Left colon (tissue), 2 donors: Measurements from ENCODE around the gene EME2. TPM values are rescaled to one million over a fixed set of nuclear protein-coding genes. Genes with fewer than 3 reads are reported as not detected.
A peak's percentile ranks its signal among the peaks of the same experiment; 100 is the strongest.

Experiments
- ATAC-seq: fragments of 200-7000 bp; cut with Tn5 transposase; one replicate; pipeline ENCODE4 v1.9.1; 2020; ENCODE audit warnings: mild to moderate bottlenecking, moderate library complexity
- DNase-seq, 2 donors: peaks; one replicate each; pipeline ENCODE4 v3.0.0-alpha.2; 2020
- intact Hi-C, 2 donors: fragments of 100-400 bp; cut with DNase I in 1 of 2; cut with micrococcal nuclease in 1 of 2; formaldehyde crosslinking; loops; one replicate each; pipeline versions ENCODE4 v1.11.2 to v1.14.0; 2022; cut with DNase I, micrococcal nuclease
- total RNA-seq, 2 donors: library from RNA; stranded (reverse); fragmentation: NEBNext Ultra II Directional; extraction: Animal tissue kit (Norgen Biotek cat#: 25700); gene quantifications; one replicate each; pipeline ENCODE4 v1.2.1, GENCODE V29; 2021
- donor health status: DM: no; HTN: no; CAD: no.
- donor health status: DM: yes; HTN: yes; CAD: no.

EME2 gene
- total RNA-seq, 2 donors from 2014 or later = 22.1 to 34.9 TPM

- intact Hi-C loops = no loop called here
- no peak for ATAC-seq
- no peak for DNase-seq
These were observed 29.0 kb upstream of the EME2 start for GRCh38 chr16:1743376-1744337.

DNA sequence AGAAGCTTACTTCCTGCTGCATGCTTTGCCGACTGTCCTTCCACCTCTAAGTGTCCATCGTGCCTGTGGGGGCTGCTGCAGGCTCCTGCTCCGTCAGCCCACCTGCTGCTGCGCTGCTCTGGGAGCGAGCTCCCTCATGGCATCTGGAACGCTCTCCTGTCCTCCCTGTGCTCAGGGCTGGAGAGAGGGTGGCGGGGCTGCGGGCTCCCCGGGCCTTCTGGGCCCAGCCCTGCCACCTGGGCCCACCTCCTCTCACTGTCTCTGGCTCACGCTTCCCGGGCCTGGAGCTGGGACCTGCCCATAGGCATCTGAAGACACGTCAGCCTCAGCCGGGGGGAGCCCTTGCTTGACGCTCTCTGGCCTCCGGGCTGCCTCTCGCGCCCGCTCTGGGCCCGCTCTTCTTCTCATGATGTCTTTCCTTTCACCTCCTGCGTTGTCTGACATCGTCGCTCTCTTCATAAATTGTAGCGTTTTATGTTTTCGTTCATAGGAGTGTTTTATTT lies 28.2 kb upstream of the EME2 start:
- no peak for DNase-seq
- ATAC-seq = no peak
- intact Hi-C loops = no loop called here

- intact Hi-C loops = no loop called here
- DNase-seq = no peak
- ATAC-seq = no peak
These were observed 27.3 kb upstream of the EME2 start for GRCh38 chr16:1745181-1745899.

DNA sequence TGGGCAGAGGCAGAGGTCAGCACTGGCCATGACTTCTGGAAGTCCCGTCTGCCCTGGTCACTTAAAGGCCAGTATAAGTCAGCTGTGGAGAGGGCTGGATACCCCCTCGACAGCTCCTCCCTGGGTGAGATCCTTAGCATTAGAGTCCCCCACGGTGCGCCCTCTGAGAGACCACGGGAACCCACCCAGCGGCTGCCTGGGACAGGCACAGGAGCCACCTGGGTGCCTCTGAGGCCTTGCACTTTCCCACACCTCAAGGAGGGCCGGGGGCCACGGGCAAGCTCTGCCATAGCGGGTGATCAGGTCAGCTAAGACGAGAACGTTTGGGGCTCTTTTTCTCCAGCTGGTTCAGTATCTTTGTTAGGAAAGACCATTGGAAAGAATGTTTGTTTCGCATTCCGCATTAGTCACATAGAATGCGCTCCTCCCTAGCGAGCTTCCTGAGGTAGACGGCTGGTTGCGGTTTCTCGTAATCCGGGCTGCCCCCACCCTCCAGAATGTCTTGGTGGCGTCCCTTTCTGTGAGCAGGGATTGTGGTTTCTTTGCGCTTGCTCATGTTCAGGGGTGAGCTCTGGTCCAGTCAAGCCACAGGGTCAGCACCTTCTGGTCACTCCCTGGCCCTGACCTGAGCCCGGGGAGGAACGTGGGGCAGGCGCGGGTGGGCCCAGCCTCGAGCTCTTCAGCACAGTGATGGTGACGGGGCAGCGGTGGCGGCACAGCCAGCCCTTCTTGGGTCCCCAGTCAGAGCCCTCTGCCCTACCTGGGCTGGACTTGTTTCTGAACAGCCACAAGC lies 26.5 kb upstream of the EME2 start:
- intact Hi-C loops = no loop called here
- ATAC-seq (no peak), DNase-seq (no peak)

DNA sequence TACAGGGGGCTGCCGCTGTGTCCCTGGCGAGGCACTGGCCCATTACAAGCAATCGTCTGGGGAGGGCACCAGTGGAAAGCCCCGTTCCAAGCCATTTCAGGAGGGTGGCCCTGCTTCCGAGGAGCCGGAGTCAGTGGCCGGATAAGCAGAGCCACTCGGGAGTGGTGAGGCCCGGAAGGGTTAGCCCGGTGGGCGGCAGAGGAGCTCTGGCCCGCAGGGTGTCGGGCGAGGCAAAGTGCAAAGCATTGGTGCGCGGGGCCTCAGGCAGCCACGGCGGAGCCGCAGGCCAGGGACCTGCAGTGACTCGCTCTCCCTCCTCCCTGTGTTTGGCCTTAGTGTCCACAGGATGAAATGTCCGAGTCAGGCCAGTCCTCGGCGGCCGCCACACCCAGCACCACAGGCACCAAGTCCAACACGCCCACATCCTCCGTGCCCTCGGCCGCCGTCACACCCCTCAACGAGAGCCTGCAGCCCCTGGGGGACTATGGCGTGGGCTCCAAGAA lies 25.9 kb upstream of the EME2 start:
- DNase-seq (no peak), ATAC-seq (no peak)
- intact Hi-C loops = no loop called here

GRCh38 chr16:1747934-1748333 lies 24.7 kb upstream of the EME2 start:
- no peak for ATAC-seq

DNA sequence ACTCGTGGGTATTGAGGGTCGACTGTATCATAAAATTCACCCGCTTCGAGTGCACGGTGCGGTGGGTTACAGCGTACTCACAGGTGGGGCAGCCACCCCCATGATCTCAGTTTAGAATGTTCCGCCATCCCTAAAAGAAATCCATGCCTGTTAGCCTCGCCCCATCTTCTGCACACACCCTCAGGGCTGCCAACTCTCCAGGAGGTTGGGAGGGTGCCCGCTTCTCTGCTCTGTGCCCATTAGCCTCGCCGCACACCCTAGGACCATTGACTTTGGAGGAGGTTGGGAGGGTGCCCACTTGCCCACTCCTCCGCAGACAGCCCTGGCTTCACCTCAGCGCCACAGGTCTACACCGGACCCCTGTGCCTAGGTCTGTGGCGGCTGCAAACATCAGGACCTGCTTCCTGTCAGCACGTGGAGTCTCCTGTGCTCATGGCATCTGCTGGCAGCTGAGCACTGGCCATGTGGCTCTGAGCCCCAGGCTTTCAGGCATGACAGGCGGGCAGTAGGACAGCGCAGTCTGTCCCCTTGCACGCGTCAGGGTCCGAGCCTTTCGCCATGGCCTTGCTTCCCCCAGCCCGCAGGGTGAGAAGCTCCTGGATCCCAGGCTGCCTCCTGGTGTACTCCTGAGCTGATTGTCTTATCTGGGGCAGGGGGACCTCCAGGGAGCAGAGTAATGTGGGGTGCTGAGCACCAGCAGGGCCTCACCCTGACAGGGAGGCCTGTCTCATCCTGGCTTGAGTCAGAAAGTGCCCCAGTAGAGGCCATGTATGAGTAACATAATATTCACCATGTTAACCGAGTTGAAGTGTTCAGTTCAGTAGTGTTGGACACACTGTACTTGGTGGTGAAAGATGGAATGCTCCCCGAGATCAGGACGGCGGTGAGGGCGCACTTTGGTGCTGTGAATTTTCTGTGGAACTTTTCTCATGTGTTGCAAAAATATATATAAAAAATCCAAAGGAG lies 23.2 kb upstream of the EME2 start:
- DNase-seq (no peak), ATAC-seq (no peak)
- intact Hi-C loops = no loop called here

More at GRCh38 chr16:1747934-1748333, 24.7 kb upstream of the EME2 start:
- no peak for DNase-seq
- intact Hi-C loops = no loop called here

GRCh38 chr16:1751946-1752345 lies 20.7 kb upstream of the EME2 start:
- intact Hi-C loops = no loop called here
- DNase-seq (no peak), ATAC-seq (no peak)

- no peak for DNase-seq
- ATAC-seq = no peak
- intact Hi-C loops = no loop called here
These were observed 19.8 kb upstream of the EME2 start for GRCh38 chr16:1752853-1753252.

DNA sequence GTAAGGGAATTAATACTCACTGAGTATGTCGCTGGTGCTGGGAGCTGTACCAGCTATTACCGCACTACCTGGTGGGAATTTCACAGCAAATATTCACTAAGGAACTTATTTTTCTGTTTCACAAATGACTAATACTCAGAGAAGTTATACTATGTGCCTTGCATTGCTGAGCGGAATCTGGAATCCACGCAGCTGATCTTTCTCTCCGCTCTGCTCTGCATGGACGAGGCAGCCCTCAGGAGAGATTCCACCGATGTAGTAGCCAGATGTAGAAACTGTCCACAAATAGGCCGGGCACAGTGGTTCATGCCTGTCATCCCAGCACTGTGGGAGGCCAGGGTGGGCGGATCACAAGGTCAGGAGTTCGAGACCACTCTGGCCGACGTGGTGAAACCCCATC lies 18.4 kb upstream of the EME2 start:
- no peak for ATAC-seq
- intact Hi-C loops = no loop called here
- DNase-seq = no peak

- intact Hi-C loops = no loop called here
- DNase-seq (peak; percentile 44 to 49), ATAC-seq (peak; percentile 81)
These were observed 14.7 kb upstream of the EME2 start for GRCh38 chr16:1757714-1758461.

- ATAC-seq (no peak), DNase-seq (no peak)
- intact Hi-C loops = no loop called here
These were observed 13.7 kb upstream of the EME2 start for GRCh38 chr16:1758923-1759322.

DNA sequence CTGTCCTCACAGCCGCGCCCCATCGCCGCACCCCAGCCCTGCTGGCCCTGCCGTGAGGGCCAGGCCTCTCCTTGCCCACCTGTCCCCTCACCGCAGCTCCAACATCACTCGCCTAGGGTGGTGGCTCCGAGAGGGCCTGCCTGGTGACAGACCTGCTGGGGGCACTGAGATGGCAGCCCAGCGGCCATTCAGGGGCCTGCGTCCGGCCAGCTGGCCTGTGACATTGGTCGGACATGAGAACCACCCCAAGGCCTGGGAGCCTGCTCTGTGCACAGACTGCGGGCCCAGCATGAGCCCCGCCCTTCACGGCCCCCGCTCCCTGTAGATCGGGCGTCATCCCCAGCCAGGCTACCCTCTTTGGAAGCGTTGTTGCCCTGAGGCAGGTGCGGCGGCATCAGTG lies 13.1 kb upstream of the EME2 start:
- DNase-seq (no peak), ATAC-seq (no peak)
- intact Hi-C loops = no loop called here

DNA sequence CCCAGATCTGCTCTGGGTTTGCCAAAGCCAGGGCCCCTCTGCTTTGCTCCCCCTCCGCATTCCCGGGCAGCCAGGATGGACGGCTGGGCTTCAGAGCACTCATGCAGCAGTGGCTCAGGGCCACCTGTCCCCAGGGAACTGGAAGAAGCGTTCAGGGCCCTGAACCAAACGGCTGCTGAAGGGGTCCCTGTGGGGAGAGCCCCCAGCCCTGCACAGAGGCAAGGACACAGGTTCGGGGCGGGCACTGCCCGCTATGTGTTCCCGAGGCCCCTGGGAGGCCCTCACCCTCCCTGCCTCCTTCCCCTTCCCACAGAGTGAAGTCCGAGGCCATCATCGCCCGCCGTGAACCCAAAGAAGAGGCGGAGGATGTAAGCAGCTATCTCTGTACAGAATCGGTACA lies 11.7 kb upstream of the EME2 start:
- intact Hi-C loops = no loop called here
- DNase-seq (no peak), ATAC-seq (no peak)

- ATAC-seq (no peak), DNase-seq (no peak)
- intact Hi-C loops = no loop called here
These were observed 10.9 kb upstream of the EME2 start for GRCh38 chr16:1761751-1762150.

DNA sequence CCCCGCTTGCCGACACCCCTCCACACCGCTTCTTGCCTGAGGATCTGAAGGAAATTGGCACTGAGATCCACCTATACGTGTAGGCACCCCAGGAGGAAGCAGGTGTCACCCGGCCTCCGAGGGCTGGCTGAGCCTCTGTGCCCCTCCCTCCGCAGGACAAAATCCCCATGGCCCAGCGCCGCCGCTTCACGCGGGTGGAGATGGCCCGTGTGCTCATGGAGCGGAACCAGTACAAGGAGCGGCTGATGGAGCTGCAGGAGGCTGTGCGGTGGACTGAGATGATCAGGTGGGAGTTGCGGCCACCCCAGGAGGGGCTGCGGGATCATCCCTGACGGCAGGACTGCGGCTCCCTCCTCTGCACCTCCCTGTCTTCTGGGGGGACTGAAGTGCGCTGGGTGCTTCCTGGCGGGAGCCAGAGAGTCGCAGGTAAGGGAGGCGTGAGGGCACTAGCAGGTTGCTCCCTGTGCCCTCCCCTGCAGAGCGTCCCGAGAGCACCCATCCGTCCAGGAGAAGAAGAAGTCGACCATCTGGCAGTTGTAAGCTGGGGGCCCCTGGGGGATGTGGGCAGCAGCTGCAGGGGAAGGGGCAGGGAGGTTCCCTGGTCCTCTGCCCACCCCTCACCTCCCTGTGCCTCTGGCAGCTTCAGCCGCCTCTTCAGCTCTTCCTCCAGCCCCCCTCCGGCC lies 10.3 kb upstream of the EME2 start:
- intact Hi-C loops = no loop called here
- no peak for ATAC-seq
- DNase-seq = no peak
